ENCODE results near the gene IL11.

IL11 gene

DNA sequence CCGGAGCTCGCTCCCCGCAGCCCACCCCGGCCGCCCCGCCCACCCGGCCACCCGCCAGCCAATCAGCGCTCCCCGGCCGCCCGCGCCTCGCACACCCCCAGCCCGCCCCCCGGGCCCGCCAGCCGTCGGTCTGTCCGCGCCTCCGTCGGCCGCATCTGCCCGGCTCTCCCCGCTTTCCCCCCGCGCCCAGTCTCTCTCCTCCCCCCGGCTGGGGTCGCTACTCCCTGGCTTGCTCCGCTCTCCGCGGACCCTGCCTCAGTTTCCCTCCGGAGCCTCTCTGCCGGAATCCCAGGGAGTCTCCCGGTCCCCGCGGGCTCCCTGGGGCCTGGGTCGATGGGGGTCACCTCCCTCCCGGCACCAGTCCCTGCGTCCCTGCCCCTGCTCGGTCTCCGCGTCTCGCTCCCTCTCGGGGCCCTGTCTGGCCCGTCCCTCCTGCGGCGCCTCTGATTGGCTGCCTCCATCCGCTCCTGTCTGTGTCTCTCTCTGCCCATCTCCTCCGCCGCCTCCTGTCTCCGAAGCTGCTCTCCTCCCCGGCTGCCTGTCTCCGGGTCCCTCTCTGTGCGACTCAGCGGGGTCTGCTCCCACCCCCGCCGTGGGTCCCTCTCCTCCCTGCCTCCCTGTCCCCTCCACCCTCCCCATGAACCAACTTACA, 484 bp downstream of the IL11 start:
- no peak for DNase-seq

GRCh38 chr19:55368701-55369563, 1.3 kb downstream of the IL11 start:
- DNase-seq, result no peak

DNA sequence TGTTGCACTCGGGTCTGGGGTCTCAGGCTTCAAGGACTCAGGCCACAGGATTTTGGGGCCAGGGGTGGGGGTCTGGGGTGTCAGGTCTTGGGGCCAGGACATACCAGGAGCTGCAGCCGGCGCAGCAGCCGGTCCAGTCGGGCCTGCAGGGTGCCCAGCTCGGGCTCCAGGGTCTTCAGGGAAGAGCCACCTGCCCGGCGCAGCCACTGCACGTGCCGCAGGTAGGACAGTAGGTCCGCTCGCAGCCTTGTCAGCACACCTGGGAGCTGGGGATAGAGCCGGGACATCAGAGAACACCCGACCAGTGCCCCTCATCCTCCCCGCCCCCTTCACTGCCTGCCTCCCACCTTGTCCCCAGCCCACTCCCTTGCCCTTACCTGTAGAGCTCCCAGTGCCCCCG, 2.2 kb downstream of the IL11 start:
- DNase-seq, result no peak

- DNase-seq, result no peak
Measured at GRCh38 chr19:55366790-55367189, 3.5 kb downstream of the IL11 start.

DNA sequence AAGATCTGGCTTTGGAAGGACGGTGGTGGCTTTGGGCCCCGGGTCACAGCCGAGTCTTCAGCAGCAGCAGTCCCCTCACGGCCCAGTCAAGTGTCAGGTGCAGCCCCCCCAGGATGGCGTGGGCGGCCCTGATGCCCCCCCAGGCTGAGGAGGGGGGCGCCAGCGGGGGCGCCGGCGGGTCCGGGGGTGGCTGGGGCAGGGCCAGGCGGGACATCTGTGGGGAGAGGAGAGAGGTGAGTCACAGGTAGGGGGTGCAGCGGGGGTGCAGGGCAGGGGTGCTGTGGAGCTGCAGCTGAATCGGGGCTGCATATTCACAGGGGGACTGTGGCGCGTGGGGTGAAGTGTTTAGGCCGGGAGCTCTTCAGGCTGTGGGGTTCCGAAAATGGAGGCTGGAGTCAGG, 4.3 kb downstream of the IL11 start:
- no peak for DNase-seq

DNA sequence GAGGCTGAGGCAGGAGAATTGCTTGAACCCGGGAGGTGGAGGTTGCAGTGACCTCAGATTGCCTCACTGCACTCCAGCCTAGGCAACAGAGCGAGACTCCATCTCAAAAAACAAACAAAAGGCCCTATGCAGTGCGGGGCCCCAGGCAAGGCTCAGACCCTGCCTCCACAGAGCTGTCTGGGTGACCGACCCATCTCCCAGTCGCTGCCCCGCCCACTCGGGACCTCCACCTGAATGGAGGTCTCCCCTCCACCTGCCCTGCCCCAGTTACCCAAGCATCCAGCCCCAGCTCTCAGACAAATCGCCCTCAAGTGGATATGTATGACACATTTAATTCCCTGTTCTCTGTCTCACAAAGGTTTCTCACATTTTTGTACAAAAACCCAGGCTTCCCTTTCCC, 5.0 kb downstream of the IL11 start:
- no peak for DNase-seq

- DNase-seq, result no peak
Measured at GRCh38 chr19:55362990-55363716, 7.1 kb downstream of the IL11 start, which contains the start of gene GARIN5B. Gene GARIN5B, minus strand, starts transcription at chr19:55363260. Its CDS starts 194 bp downstream, at chr19:55363066.

- DNase-seq, result no peak
Measured at GRCh38 chr19:55362174-55362989, 7.9 kb downstream of the IL11 start.

GRCh38 chr19:55360902-55361301, 9.4 kb downstream of the IL11 start:
- DNase-seq, result no peak

DNA sequence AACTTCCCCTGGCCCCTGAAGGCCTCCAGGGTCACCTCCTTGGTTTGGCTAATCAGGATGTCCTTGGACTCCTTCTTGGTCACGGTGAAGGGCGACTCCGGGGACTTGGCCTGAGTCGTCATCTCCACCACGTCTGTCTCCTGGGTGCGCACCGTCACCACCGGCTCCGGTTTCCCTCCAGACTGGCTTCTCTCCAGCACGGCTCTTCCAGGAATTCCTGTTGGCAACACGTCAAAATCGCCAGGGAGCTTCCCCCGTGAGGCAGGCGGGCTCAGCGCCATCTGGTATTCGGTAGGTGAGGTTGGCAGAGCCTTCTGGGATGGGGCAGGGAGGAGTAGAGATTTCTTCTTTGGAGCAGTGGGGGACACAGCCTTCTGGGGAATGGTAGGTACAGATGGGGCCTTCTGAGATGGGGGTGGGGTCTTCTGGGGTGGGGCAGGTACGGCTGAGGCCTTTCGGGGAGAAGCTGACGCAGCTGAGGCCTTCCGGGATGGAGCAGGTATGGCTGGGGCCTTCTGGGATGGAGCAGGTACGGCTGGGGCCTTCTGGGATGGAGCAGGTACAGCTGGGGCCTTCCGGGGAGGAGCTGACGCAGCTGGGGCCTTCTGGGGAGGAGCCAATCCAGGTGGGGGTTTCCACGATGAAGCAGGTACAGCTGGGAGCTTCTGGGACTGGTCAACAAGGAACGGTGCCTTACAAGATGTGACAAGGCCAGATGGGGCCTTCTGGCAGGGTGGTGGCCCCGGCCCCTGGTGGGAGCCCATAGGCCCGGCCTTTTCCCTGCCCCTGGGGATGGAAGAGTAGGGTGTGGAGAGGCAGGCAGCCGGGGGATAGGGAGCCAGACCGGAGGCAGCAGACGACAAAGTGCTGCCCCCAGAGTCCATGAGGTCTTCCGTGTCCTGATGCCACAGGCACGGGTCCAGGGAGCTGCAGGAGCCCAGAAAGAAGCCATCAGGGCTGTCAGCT, 11.0 kb downstream of the IL11 start:
- DNase-seq, result no peak

- DNase-seq, result no peak
Measured at GRCh38 chr19:55358493-55358892, 11.8 kb downstream of the IL11 start.

GRCh38 chr19:55355213-55355821, 14.9 kb downstream of the IL11 start:
- no peak for DNase-seq

- DNase-seq, result no peak
Measured at GRCh38 chr19:55354698-55355212, 15.5 kb downstream of the IL11 start, which contains the start of gene COX6B2. Gene COX6B2, minus strand, starts transcription at chr19:55354719. Its CDS starts 198 bp downstream, at chr19:55354521.

- DNase-seq, result no peak
Measured at GRCh38 chr19:55353803-55354697, 16.2 kb downstream of the IL11 start.

DNA sequence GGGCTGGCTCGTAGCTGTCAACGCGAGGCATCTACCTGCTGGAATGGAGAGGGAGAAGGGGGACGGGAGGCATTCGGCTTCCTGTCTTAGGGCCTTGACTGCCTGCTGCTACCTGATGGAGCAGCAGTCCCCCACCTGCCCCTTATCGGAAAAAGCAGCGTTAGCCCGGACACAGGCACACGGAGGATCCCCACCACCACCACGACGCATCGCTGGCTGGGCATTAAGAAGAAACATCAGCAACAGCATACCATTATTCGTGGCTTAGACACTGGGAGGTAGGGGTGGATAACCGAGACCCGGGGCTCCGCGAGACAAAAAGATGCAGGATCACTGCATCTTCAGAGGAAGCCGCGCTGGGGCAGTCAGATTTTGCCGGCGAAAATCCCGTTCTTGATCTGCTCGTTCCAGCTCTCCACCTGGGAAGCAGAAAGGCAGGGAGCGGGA, 16.9 kb downstream of the IL11 start:
- DNase-seq, result no peak

- no peak for DNase-seq
Measured at GRCh38 chr19:55352549-55353145, 17.6 kb downstream of the IL11 start.

- no peak for DNase-seq
Measured at GRCh38 chr19:55352040-55352439, 18.2 kb downstream of the IL11 start.

GRCh38 chr19:55350620-55351315, 19.5 kb downstream of the IL11 start:
- DNase-seq, result no peak
